SH-SY5Y (cell line): Measurements from ENCODE around the gene E2F3.

Experiments used
- GATA2 ChIP-seq: IDR thresholded peaks from 2 replicates; pipeline ENCODE4 v1.6.1; 2011; ENCODE audit warnings: mild to moderate bottlenecking, low read depth, low read length
- GATA3 ChIP-seq: IDR thresholded peaks from 2 replicates; pipeline ENCODE4 v1.6.1; 2011; ENCODE audit warnings: low read depth, mild to moderate bottlenecking, low read length, moderate library complexity

The E2F3 gene

DNA sequence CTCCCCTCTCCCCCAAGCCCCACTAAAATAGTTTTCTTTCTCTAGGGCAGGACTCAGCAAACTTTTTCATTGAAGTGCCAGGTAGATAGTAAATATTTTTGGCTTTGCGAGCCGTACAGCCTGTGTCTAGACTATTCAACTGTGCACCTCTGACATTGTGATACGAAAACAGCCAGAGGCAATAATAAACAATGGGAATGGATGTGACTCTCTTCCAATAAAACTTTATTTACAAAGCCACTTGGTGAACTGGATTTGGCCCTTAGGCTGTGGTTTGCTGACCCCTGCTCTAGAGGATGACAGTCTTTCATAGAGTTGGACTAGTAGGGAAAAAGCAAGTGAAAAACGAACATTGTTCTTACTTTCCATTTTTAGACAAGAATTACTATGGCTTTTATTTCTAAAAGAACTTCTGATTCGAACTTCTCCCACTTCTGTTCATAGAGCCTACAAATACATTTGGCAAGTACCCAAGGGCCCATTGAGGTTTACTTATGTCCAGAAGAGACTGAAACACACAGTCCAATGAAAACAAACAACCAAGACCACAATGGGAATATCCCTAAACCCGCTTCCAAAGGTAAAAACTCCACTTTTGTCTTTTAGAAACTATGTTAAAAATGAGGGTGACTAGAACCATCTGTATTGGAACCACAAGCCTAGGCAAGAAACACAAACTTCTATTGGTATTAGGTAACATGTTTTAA lies 86.1 kb downstream of the E2F3 start:
- TF ChIP-seq GATA2, result no peak
- no peak for TF ChIP-seq GATA3

DNA sequence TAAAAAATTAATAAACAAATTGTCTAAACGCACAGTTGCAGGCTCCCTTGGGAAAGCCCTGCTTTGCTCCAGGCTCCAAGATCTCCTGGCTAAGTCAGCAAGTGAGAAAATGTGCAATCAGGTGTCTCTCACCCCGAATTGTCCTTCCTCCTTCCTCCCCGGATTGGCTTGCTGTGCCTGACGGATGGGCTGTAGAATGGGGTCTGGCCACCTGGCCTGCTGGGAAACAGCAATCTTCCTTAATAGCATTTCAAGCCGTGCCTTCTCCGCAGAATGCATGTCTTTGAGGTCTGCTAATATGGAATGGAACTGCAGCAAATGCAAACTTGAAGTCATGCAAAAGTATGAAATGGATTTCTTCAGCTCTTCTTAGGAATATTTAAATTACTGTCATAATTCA lies 88.9 kb downstream of the E2F3 start:
- TF ChIP-seq GATA3 (no peak), GATA2 (no peak)

DNA sequence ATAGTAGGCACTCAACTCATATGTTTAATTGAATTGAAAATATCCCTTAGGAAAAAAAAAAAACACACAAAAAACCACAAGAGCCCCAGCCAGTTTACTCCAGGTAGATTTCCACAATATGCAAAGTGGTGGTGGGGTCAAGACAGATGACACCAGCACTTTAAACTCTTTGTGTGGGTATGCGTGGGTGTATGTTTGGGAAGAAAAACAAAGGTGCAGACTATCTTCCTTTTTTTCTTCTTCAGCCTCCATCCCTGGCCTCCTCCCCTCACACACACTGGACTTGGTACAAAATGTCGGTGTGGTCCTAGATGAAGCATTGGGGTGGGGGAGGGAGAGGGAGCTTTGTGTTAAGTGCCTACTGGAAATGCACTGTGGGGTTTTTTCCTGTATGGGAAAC lies 90.4 kb downstream of the E2F3 start:
- TF ChIP-seq GATA2 (no peak), GATA3 (no peak)

DNA sequence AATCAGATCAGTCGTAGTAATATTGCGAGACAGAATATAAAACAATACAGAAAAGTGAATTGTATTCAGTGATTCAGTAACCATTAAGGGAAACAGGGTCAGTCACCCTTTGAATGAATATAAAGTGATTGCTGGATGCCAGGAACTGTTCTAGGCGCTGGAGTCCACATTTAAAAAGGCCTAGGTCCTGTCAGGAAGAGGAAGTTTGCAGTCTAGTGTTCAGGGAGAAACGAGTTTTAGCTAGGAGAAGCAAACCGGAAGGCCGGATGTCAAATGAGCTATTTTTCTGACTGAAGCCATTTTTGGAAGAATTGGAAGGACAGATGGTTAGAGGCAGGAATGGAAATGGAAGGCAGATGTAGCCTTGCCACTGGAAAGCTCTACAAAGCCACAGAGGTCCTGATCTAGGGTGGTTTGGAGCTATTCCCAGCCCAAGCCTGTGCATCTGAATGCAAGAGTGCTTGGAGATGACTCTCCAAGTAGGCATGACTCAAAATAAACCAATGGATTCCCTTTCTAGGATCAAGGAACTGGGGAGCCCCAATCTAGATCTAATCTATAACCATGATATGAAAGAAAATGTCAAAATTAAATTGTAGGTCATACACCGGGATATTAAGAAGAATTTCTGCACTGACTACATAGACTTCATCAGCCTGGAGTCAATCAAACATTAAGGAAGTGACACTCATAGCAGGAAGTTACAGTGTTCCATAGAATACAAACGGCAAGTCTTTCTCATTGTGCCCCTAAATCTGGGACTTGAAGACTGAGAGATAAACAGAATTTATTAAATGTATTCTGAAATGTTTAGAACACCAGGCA lies 95.7 kb downstream of the E2F3 start:
- TF ChIP-seq GATA2 (no peak), GATA3 (no peak)

DNA sequence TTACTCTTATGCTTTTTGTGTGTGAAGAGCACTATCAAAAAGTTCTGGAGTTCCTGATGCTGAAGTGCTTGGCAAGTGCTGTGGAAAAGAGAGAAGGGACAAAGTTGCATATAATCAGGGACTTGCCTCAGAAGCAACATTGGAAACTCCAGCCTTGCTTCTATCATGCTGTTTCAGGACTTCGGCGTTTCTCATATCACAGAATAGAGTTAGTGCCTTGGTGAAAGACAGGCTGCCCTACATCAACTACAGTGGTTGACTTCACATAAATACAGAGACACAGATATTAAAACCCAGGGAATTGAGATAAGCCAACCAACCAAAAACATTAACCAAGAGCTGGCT lies 96.3 kb downstream of the E2F3 start:
- no peak for TF ChIP-seq GATA3
- no peak for TF ChIP-seq GATA2

DNA sequence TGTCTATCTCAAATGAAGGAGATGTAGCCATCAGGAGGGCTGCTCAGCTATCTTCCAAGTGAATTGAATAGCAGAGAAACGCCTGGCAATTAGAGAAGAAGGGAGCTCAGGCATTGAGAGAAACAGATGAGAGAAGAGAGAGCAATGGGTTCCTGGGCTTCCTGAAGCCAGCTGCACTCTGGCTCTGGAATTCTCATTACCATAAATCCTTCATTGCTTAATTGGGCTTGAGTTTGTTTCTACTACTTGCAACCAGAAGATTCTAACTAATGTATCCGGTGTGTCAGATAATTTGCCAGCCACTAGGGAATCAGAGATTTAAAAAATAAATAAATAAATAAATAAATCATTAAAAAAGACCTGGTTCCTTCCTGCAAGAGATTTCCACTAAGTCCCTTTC lies 107.5 kb downstream of the E2F3 start:
- no peak for TF ChIP-seq GATA3
- TF ChIP-seq GATA2, result no peak

DNA sequence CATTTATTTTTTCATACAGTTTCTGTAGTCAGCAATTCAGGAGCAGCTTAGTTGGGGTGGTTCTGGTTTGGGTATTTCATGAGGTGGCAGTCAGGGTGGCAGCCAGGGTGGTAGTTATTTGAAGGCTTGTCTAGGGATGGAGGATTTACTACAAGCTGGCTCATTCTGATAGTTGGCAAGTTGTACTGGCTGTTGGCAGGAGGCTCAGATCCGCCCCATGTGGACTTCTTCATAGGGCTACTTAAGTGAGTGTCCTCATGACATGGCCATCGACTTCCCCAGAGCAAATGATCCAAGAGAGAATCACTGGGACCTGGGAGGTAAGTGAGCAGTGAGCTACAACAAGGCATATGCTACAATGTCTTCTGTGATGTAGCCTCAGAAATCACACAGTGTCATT lies 110.2 kb downstream of the E2F3 start:
- no peak for TF ChIP-seq GATA3
- TF ChIP-seq GATA2, result no peak

DNA sequence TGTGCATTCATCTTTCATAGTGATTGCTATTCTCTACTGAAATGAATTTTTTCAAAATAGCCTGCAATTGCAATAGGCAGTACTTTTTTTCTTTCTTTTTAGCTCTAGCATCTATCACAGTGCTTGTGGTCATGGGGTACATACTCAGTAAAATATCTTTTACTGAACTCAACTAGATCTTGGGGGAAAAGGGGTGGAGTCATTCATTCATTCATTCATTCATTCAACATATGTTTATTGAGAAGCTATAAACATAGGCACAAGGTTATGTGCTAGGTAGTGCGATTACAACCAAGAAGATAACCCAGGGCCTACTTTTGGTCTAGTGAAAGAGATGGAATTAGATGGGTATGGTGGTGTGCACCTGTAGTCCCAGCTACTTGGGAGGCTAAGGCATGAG lies 131.2 kb downstream of the E2F3 start:
- TF ChIP-seq GATA3, result no peak
- TF ChIP-seq GATA2, result no peak

DNA sequence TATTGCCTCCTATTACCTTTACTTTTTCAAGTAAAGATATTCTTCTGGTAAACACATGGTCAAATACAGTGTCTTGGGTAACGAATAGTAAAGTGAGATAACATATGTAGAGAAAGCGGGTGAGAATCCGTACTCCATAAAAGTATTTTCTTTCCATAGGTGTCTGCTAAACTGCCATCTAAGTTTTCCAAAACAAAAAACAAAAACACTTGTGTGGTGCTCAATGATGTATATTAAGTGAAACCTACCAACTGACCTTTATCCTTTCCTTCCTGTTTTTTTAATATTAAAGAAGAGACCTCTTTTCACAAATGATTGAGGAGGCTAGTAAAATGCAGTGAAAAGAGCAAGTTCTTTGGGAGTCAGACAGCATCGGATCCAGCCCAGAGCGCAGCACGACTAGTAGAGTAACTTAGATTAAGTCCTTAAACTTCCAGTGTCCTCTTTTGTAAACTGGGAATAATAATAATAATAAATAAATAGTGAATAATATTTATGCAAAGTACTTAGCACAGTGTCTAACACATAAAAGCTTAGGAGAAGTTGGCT lies 132.1 kb downstream of the E2F3 start:
- no peak for TF ChIP-seq GATA2
- no peak for TF ChIP-seq GATA3

DNA sequence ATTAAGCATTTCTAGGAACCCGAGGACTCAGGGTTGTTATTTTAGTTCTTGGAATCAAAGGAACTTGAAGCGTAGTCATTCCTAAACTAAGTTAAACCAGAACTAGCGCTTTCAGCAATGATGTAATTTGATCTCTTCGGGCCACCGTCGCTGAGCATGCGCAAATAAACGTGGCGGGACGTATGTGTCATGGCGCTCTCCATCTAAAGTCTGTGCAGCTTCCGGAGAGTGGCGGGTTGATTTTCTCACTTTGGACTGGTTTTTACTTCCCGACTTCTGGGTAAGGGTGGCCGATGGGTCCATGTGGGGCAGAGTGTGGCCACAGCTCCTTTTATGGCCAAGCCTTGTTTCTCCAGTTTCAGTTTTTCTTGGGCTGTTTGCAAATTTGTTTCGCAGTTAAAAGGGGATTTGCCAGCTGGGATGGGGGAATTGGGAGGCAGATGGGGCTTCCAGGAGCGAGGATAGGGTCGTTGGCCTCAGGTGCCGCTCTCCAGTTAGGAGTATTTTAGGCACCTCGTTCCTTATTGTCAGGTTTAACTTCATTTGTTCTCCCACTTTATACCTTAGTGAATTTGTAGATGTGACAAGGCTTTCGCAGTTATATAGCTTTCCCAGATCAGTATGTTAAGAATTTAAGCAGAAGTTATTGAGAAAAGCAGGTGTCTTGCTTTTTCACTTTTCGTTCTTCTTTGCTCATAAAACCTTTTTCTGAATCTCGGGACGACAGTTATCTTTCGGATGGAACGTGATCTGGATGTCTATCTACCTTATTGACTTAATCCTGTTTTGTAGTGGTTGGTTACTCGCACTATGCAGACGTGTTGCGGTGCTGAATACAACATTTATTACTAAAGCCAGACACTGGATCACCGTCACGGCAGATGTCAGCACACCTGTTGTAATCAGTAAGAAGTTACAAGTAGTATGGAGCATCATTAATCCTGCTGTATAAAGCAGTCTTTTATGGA lies 132.9 kb downstream of the E2F3 start, which contains the start of gene CDKAL1:
CDKAL1 (plus strand) TSS at position 163 of the 968 bp plus-strand sequence. CDS start 11,894 bp downstream, outside the sequence.
- TF ChIP-seq GATA2 (no peak), GATA3 (no peak)

DNA sequence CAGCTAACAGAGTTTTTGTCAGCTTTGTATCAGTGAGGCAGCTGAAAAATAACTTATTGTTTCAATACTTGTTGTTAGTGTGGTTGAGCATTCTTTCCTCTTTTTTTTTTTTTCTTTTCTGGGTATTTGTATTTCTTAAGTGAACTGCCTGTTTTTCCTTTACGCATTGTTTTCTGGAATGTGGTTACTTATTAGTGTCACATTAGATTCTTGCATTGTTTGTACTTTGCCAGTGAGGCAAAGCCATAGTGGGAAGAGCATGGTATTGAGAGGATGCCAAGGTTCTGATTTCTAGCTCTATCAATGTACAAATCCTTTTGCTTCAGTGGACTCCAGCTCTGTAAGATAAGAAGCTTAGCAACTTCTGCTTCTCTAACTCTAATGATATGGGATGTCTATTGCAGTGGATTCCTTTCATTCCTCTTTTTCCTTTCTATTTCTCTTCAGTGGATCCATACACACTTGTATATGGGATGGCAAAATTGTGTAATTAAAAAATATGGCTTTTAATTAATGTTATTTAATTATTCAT lies 136.5 kb downstream of the E2F3 start:
- no peak for TF ChIP-seq GATA2
- TF ChIP-seq GATA3, result no peak

DNA sequence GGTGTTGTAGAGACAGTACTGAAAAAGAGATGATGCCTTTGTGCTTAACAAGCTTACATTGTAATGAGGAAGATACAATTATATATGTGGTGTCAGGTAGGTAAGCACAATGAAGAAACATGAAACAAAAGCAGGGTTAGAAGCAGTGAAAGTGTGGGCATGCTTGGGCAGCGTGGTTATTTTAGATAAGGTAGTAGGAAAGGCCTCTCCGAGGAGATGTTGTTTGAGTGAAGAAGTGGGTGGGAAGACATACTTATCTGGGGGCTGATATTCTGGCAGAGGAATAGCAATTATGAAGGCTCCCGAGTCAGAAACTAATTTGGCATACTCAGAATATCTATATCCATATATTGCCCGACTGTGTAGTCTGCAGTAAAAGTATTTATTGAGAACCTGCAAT lies 137.2 kb downstream of the E2F3 start:
- TF ChIP-seq GATA3, result no peak
- no peak for TF ChIP-seq GATA2

DNA sequence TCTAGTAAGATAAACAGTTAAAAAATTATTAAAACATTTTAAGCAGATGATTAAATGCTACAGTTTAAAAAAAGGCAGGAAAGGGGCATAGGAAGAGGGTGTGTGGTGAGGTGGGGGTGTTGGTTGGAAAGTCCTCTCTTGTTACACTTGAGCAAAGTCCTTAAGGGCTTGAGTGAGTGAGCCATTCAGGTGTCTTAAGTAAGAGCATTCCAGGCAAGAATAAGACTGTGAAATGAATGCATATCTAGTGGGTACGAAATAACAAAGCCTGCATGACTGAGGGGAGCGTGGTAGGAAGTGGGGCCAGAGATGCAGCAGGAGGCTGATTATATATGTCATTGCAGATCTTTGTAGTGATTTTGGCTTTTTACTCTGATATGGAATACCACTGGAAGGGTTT lies 137.7 kb downstream of the E2F3 start:
- TF ChIP-seq GATA3, result no peak
- TF ChIP-seq GATA2, result no peak

DNA sequence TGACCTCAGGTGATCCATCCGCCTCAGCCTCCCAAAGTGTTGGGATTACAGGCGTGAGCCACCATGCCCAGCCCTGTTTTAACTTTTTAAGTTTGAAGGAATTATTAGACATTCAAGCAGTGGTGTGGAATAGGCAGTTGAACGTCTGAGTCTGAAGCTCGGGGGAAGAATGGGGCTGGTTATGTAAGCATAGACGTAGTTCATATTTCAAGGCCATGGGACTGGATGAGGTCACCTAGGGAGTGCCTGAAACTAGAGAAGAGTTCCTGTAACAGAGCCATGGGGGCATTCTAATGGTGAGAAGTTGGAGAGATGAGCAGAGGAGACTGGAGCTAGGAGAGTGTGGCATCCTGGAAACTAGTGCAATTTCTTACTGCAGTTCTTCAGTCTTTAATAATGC lies 139.0 kb downstream of the E2F3 start:
- TF ChIP-seq GATA2, result no peak
- TF ChIP-seq GATA3, result no peak

DNA sequence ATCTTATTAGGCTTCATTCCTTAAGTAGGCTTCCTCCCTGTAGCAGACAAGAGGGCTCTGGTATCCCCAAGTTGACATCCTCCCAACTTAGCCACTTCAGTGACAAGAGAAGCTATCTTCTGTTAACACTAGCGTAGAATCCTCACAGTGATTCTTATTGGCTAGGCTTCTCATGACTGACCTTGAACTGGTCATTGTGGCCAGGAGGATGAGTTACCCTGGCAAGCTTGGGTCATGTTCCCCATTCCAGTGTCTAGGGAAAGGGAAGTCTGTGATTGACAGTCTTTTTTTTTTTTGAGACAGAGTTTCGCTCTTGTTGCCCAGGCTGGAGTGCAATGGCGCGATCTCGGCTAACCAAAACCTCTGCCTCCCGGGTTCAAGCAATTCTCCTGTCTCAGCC lies 139.7 kb downstream of the E2F3 start:
- no peak for TF ChIP-seq GATA2
